K562 (cell line): ENCODE data around the gene CDH5. TPM values are rescaled to one million over a fixed set of nuclear protein-coding genes. Genes with fewer than 3 reads are reported as not detected.

Source experiments
- ATAC-seq: fragments of 200-7000 bp; cut with Tn5 transposase; 3 replicates; pipeline ENCODE4 v1.9.1; 2020; ENCODE audit warnings: moderate library complexity
- BruUV-seq: library from RNA; stranded (reverse); fragments of 400-500 nt; replicated peaks from 2 replicates; lab custom pipeline; 2021; lab: Mats Ljungman, UMichigan
- CTCF ChIA-PET: fragments of 300-600 bp; formaldehyde crosslinking; extraction: SDS; loops from one replicate; lab custom pipeline; 2021; ENCODE audit warnings: low intra/inter-chr PET ratio; lab: Yijun Ruan, JAX
- POLR2A ChIA-PET: fragments of 300-600, 350-650 bp; sonication (Branson Sonifier 250); formaldehyde crosslinking; extraction: SDS; loops from one replicate; lab custom pipeline; 2021; ENCODE audit warnings: antibody characterized with exemption, inconsistent platforms; lab: Yijun Ruan, JAX
- DNase-seq, 4 experiments: peaks; one replicate each; pipeline versions ENCODE4 v3.0.0 to v3.0.0-alpha.2; 2011 to 2018; ENCODE audit warnings: low spot score in 3 of 4, mixed read lengths in 3 of 4; ENCODE audit errors: extremely low read depth in 1 of 4
- FAIRE-seq: peaks from 2 replicates; lab custom pipeline; 2011; peaks lifted over from hg19 to GRCh38; lab: Jason Lieb, UNC
- H2AFZ ChIP-seq: 2 replicates; pipeline ENCODE4 v1.6.0; 2011; ENCODE audit warnings: low read depth, low read length, control low read depth, inconsistent platforms
- H3K27ac ChIP-seq: fragments of 200-600 bp; 3 replicates; pipeline ENCODE4 v1.8.0; 2011; ENCODE audit warnings: low read depth, mild to moderate bottlenecking, control low read depth, inconsistent platforms, low read length, moderate library complexity, mixed read lengths; ENCODE audit errors: extremely low read depth
- H3K27me3 ChIP-seq, 2 experiments: fragments of 300-600 bp in 1 of 2; 2 replicates in 1 of 2; 3 replicates in 1 of 2; pipeline versions ENCODE4 v1.6.0 to v1.8.0; 2011; ENCODE audit warnings: inconsistent platforms in 2 of 2, low read length in 2 of 2, mild to moderate bottlenecking in 1 of 2, mixed read lengths in 1 of 2, moderate library complexity in 1 of 2; ENCODE audit not compliant: control insufficient read depth in 2 of 2, insufficient read depth in 2 of 2
- H3K36me3 ChIP-seq: fragments of 300-600 bp; 3 replicates; pipeline ENCODE4 v1.8.0; 2011; ENCODE audit warnings: mild to moderate bottlenecking, low read length, inconsistent platforms; ENCODE audit not compliant: control insufficient read depth, insufficient read depth
- H3K4me1 ChIP-seq, 2 experiments: fragments of 200-600 bp in 1 of 2; replicated peaks in 1 of 2; 2 replicates in 1 of 2; 3 replicates in 1 of 2; pipeline versions ENCODE4 v1.5.1 to v1.8.0; 2011; ENCODE audit warnings: inconsistent platforms in 2 of 2, low read length in 2 of 2, mild to moderate bottlenecking in 1 of 2, mixed read lengths in 1 of 2, moderate library complexity in 1 of 2; ENCODE audit not compliant: control insufficient read depth in 2 of 2, insufficient read depth in 2 of 2
- H3K4me2 ChIP-seq: 2 replicates; pipeline ENCODE4 v1.6.1; 2011; ENCODE audit warnings: low read length, control low read depth, inconsistent platforms, mixed read lengths; ENCODE audit not compliant: insufficient read depth
- H3K4me3 ChIP-seq: fragments of 200-600 bp; sonication (generic), shearing (Covaris generic); 2 replicates; pipeline ENCODE4 v1.5.1; 2016; ENCODE audit warnings: control low read depth, inconsistent platforms
- H3K79me2 ChIP-seq: fragments of 200-600 bp; 3 replicates; pipeline ENCODE4 v1.8.0; 2011; ENCODE audit warnings: low read length, inconsistent platforms; ENCODE audit not compliant: control insufficient read depth, insufficient read depth
- H3K9ac ChIP-seq, 2 experiments: 2 replicates each; pipeline versions ENCODE4 v1.6.0 to v1.6.1; 2011; ENCODE audit warnings: low read depth in 2 of 2, low read length in 2 of 2, control low read depth in 1 of 2, inconsistent platforms in 1 of 2, mild to moderate bottlenecking in 1 of 2, mixed read lengths in 1 of 2; ENCODE audit not compliant: insufficient read depth in 1 of 2
- H3K9me1 ChIP-seq: one replicate; pipeline ENCODE4 v1.6.0; 2011; ENCODE audit warnings: inconsistent platforms, mild to moderate bottlenecking, low read length, moderate library complexity; ENCODE audit not compliant: control insufficient read depth, insufficient read depth
- H3K9me3 ChIP-seq: replicated peaks from 2 replicates; pipeline ENCODE4 v1.5.1; 2011; ENCODE audit warnings: low read depth, low read length, inconsistent platforms; ENCODE audit not compliant: control insufficient read depth, insufficient read depth
- H4K20me1 ChIP-seq: replicated peaks from 2 replicates; pipeline ENCODE4 v1.6.1; 2011; ENCODE audit warnings: low read length, inconsistent platforms, mixed read lengths; ENCODE audit not compliant: control insufficient read depth, insufficient read depth
- KDM1A ChIP-seq, 2 experiments: fragments of 450-650 bp; IDR thresholded peaks; 2 replicates each; pipeline ENCODE4 v1.6.1; 2016; ENCODE audit warnings: mild to moderate bottlenecking in 2 of 2
- MTA3 ChIP-seq: fragments of 450-650 bp; formaldehyde crosslinking; IDR thresholded peaks from 2 replicates; pipeline ENCODE4 v1.6.1; 2017; ENCODE audit warnings: mild to moderate bottlenecking, borderline replicate concordance
- SRSF9 ChIP-seq: fragments of 200-400 bp; formaldehyde crosslinking; IDR thresholded peaks from 2 replicates; pipeline ENCODE4 v1.6.1; 2017; ENCODE audit warnings: low read depth, low read length, borderline replicate concordance
- TAL1 ChIP-seq: fragments of 450-650 bp; IDR thresholded peaks from 2 replicates; pipeline ENCODE4 v1.6.1; 2016; ENCODE audit warnings: mild to moderate bottlenecking
- ZNF140 ChIP-seq: fragments of 250-450 bp; sonication (Bioruptor Pico); IDR thresholded peaks from 2 replicates; pipeline ENCODE4 v1.8.0; 2021; ENCODE audit warnings: moderate library complexity, mild to moderate bottlenecking, inconsistent platforms
- ZNF384 ChIP-seq: IDR thresholded peaks from 2 replicates; pipeline ENCODE4 v1.6.1; 2012; ENCODE audit warnings: low read depth, low read length, improper control_type of control experiment
- WGBS: fragments of 100-300 bp; shearing (Covaris generic); methylation state at CpG from one replicate; pipeline ENCODE4 v1.1.6; 2016; ENCODE audit warnings: low coverage, mixed read lengths; ENCODE audit not compliant: insufficient coverage; ENCODE audit errors: missing lambda C conversion rate; 5-methylcytosine and 5-hydroxymethylcytosine counted together
- in situ Hi-C: fragments of 300-500 bp; cut with MboI; formaldehyde crosslinking; loops from 4 replicates; pipeline ENCODE4 v1.15.0; 2018; ENCODE audit warnings: inconsistent platforms, mixed read lengths
- intact Hi-C: fragments of 100-400 bp; cut with micrococcal nuclease; formaldehyde crosslinking; loops from 2 replicates; pipeline ENCODE4 v1.14.2; 2022
- polyA plus RNA-seq, 8 experiments: library from polyadenylated mRNA; depleted of rRNA in 4 of 8; stranded (reverse) in 5 of 8; unstranded in 3 of 8; fragments of >200 nt; fragmentation: Nextera tagmentation in 2 of 8; fragmentation: Illumina TruSeq in 1 of 8; extraction: Ambion mirVana in 2 of 8; extraction: Trizol in 1 of 8; gene quantifications; 2 replicates each; pipeline versions ENCODE4 v1.2.1 to v1.2.3, GENCODE V29; 2011 to 2014; ENCODE audit warnings: inconsistent platforms in 1 of 8, missing spikeins in 1 of 8
- total RNA-seq, 7 experiments: library from RNA; depleted of rRNA in 6 of 7; stranded (reverse); fragments of >200 nt in 6 of 7; fragmentation: Illumina TruSeq in 2 of 7; extraction: Trizol in 2 of 7; gene quantifications; 2 replicates each; pipeline versions ENCODE4 v1.2.1 to v1.2.3, GENCODE V29; 2011 to 2021; ENCODE audit warnings: low replicate concordance in 1 of 7
- TF ChIP-seq, protein P1 (sequence below): sonication (generic); formaldehyde crosslinking; IDR thresholded peaks from 2 replicates; pipeline ENCODE4 v1.4.0; 2020; ENCODE audit warnings: mild to moderate bottlenecking, missing genetic modification reagents
- TF ChIP-seq, protein P2 (sequence below), 2 experiments: fragments of 450-650 bp; conservative IDR thresholded peaks; 2 replicates each; pipeline ENCODE4 v1.6.1; 2017; ENCODE audit warnings: mild to moderate bottlenecking in 2 of 2, moderate library complexity in 2 of 2
- TF ChIP-seq, protein P3 (sequence below), 3 experiments: IDR thresholded peaks in 2 of 3; conservative IDR thresholded peaks in 1 of 3; 2 replicates each; pipeline ENCODE4 v1.5.1; 2011 to 2012; ENCODE audit warnings: low read length in 3 of 3, mild to moderate bottlenecking in 3 of 3, control low read depth in 2 of 3, improper control_type of control experiment in 1 of 3, inconsistent platforms in 1 of 3, low read depth in 1 of 3, mixed read lengths in 1 of 3, moderate library complexity in 1 of 3; ENCODE audit not compliant: insufficient read depth in 2 of 3

CDH5 gene
- total and polyA plus RNA-seq, 9 of the 15 experiments (the other 6 are each of a cell fraction or from before 2014, with no cell fraction given) = not detected

DNA sequence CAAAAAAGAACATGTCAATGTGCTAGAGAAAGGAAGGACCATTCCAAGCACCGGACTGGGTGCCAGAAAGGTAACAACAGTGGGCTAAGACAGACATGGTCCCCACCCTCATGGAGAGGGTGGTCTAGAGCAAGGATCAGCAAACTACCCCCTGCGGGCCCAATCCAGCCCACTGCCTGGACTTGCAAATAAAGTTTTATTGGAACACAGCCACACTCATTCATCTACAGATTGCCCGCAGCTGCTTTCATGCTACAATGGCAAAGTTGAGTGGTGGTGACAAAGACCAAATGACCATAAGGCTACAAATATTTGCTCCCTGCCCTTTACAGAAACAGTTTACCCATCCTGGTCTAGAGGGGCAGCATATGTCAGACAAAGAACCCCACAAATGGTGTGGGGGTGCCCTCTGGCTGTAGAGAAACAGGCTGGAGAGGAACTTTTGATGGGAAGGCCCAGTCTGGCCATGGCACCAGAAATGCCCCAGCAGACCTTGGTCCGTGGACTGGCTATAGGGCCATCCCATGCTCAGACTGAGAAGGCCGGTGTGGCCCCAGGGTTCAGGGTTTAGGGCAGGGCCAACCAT, 15.2 kb downstream of the CDH5 start:
- H3K9ac ChIP-seq = no peak overlapping the region
- no peak overlapping the region for H3K27ac ChIP-seq
- no peak for FAIRE-seq
- no peak for TF ChIP-seq ZNF384
- no peak for TF ChIP-seq SRSF9
- no peak for TF ChIP-seq MTA3
- TF ChIP-seq ZNF140 (CRISPR knock-in tag) = no peak
- no peak for TF ChIP-seq KDM1A (IDR thresholded peaks at IDR 0.05)
- no peak for TF ChIP-seq TAL1
- TF ChIP-seq, protein P1, sequence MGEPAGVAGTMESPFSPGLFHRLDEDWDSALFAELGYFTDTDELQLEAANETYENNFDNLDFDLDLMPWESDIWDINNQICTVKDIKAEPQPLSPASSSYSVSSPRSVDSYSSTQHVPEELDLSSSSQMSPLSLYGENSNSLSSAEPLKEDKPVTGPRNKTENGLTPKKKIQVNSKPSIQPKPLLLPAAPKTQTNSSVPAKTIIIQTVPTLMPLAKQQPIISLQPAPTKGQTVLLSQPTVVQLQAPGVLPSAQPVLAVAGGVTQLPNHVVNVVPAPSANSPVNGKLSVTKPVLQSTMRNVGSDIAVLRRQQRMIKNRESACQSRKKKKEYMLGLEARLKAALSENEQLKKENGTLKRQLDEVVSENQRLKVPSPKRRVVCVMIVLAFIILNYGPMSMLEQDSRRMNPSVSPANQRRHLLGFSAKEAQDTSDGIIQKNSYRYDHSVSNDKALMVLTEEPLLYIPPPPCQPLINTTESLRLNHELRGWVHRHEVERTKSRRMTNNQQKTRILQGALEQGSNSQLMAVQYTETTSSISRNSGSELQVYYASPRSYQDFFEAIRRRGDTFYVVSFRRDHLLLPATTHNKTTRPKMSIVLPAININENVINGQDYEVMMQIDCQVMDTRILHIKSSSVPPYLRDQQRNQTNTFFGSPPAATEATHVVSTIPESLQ (CRISPR knock-in tag) = no peak
- TF ChIP-seq, protein P2, sequence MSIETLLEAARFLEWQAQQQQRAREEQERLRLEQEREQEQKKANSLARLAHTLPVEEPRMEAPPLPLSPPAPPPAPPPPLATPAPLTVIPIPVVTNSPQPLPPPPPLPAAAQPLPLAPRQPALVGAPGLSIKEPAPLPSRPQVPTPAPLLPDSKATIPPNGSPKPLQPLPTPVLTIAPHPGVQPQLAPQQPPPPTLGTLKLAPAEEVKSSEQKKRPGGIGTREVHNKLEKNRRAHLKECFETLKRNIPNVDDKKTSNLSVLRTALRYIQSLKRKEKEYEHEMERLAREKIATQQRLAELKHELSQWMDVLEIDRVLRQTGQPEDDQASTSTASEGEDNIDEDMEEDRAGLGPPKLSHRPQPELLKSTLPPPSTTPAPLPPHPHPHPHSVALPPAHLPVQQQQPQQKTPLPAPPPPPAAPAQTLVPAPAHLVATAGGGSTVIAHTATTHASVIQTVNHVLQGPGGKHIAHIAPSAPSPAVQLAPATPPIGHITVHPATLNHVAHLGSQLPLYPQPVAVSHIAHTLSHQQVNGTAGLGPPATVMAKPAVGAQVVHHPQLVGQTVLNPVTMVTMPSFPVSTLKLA (conservative IDR thresholded peaks at IDR 0.05) = no peak
- TF ChIP-seq, protein P3, sequence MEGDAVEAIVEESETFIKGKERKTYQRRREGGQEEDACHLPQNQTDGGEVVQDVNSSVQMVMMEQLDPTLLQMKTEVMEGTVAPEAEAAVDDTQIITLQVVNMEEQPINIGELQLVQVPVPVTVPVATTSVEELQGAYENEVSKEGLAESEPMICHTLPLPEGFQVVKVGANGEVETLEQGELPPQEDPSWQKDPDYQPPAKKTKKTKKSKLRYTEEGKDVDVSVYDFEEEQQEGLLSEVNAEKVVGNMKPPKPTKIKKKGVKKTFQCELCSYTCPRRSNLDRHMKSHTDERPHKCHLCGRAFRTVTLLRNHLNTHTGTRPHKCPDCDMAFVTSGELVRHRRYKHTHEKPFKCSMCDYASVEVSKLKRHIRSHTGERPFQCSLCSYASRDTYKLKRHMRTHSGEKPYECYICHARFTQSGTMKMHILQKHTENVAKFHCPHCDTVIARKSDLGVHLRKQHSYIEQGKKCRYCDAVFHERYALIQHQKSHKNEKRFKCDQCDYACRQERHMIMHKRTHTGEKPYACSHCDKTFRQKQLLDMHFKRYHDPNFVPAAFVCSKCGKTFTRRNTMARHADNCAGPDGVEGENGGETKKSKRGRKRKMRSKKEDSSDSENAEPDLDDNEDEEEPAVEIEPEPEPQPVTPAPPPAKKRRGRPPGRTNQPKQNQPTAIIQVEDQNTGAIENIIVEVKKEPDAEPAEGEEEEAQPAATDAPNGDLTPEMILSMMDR (IDR thresholded peaks at IDR 0.05 in 2 of 3, conservative IDR thresholded peaks at IDR 0.05 in 1 of 3; ENCODE audit: insufficient read depth in 2 of 3, low read depth in 1 of 3, low read length in 3 of 3) = peak in 1 of 3 experiments; percentile 6; a peak in 1 of 6 replicates

More for the DNA sequence above, 15.2 kb downstream of the CDH5 start:
- ChIA-PET CTCF (no interaction called here), POLR2A (no interaction called here)
- Histone ChIP-seq H3K27me3 (peaks cover 0 to 2% of the 10 kb centered on the region in 2 experiments; a peak in 2 of 5 replicates), H3K4me3 (no peak overlapping the region), H3K9me3 (no peaks in the 10 kb centered on the region), H3K79me2 (no peaks in the 10 kb centered on the region), H3K9me1 (no peaks in the 10 kb centered on the region), H3K36me3 (no peaks in the 10 kb centered on the region), H3K4me1 (no peaks in the 10 kb centered on the region; a peak in 1 of 5 replicates), H3K4me2 (no peak overlapping the region), H4K20me1 (peaks cover 4% of the 10 kb centered on the region; the same call in 1 of the 2 replicates), H2AFZ (no peak overlapping the region)
- 4% methylated on average over 5 of the region's 5 CpGs for WGBS
- in situ Hi-C loops = no loop called here
- intact Hi-C loops = no loop called here
- BruUV-seq = no TSS peak
- DNase-seq (no peak), ATAC-seq (no peak)
